GM20431 (cell line): ENCODE measurements around the gene CPNE4.

Experiments
- in situ Hi-C: fragments of 300-500 bp; cut with MseI, MboI; formaldehyde crosslinking; loops from one replicate; pipeline ENCODE4 v1.15.0; 2020; ENCODE audit warnings: low sequenced_read_pairs; ENCODE audit not compliant: unreplicated experiment

The CPNE4 gene

DNA sequence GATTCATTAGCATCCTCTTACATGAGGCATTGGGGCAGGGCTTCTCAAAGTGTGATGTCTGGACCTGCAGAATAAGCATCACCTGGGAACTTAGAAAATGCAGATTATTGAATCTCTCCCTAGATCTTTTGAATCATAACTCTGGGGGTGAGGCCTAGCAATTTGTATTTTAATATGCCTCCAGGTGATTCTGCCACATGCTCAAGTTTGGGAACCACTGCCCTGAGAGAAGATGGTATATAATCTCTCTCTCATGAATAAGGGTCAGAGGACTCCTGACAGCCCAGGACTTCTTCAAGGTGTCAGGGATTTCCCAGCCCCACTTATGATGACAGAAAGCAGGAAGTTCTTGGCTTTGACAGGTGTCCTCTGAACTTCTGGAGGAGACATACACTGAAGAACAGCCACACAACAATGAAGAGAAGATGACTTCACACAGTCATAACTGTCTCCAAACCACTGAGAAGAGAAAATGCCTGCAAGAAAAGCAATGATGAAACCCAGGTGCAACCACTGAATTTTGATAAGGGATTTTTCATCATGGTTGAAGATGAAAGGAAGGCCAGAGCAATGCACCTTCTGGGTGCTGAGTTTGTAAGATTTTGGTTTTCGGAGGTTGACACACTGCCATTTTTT is 320.1 kb downstream of the CPNE4 start:
- in situ Hi-C loops: no loop called here

- in situ Hi-C loops: no loop called here
Observed at GRCh38 chr3:131713416-131714123, 321.2 kb downstream of the CPNE4 start.

GRCh38 chr3:131712662-131713061 is 322.2 kb downstream of the CPNE4 start:
- in situ Hi-C loops: no loop called here

DNA sequence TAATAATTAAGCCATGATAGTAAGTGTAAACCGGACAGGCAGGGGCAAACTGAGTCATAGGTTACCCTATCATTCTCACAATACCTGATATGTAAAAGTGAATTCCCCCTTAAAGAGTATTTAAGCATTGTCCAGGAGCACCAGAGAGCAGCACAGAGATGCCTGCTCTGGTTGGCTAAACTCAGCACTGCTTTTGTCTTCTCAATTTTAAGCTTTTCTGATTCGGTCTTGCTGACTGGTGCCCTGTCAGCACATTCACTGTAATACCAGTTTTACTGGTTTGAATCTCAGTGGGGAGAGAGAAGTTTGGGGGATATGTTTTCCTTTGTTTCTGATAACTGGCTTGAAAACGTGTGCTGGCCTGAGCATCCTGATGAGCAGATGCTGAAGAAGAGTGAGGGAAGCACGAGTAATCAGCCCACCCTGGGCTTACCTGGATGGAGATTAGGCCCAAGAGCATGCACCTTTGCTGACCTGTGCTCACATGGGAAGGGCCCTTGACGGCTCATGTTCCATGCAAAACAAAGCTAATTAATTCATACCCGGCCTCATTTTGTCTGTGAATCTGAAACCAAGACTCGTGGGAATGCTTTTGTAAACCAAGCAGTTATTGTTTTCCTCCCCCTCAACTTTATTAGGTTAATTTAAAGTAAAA is 323.6 kb downstream of the CPNE4 start:
- in situ Hi-C loops: no loop called here

DNA sequence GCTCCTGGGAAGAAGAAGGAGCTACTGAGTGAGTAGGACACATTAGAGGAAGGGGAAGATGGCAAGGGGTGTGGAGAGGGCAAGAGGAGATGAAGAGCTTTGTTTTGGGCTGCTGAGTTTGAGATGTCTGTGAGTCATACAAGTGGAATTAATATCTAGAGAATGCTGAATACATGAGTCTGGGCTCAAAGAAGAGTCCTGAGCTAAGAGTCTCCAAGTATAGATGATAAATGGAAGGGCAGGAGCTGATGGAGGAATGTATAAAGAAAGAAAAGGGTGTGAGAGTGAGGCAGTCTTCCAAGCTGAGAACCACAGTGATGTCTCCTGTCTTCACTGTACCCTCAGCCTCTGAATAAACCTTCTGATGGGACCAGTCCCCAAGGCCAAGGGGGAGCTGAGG is 326.6 kb downstream of the CPNE4 start:
- in situ Hi-C loops: no loop called here

- in situ Hi-C loops: no loop called here
Observed at GRCh38 chr3:131705558-131706051, 329.2 kb downstream of the CPNE4 start.

DNA sequence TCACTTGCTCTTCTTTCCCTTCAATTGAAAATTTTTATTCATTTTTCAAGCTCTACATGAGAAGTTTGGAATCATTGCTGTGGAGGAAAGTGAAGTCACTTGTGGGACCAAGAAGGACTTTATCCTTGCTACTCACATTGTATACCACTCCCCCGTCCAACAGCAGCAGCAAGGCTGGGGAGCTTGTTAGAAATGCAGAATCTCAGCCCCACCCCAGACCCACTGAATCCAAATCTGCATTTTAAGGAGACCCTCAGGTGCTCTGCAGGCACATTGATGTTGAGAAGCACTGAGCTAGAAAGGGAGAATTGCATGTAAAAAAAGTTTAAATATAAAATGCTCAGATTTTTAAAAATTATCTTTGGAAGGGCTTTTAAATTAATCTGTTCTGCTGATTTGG is 329.7 kb downstream of the CPNE4 start:
- in situ Hi-C loops: no loop called here

- in situ Hi-C loops: no loop called here
Observed at GRCh38 chr3:131704098-131704497, 330.7 kb downstream of the CPNE4 start.

GRCh38 chr3:131702146-131702545 is 332.7 kb downstream of the CPNE4 start:
- in situ Hi-C loops: no loop called here

DNA sequence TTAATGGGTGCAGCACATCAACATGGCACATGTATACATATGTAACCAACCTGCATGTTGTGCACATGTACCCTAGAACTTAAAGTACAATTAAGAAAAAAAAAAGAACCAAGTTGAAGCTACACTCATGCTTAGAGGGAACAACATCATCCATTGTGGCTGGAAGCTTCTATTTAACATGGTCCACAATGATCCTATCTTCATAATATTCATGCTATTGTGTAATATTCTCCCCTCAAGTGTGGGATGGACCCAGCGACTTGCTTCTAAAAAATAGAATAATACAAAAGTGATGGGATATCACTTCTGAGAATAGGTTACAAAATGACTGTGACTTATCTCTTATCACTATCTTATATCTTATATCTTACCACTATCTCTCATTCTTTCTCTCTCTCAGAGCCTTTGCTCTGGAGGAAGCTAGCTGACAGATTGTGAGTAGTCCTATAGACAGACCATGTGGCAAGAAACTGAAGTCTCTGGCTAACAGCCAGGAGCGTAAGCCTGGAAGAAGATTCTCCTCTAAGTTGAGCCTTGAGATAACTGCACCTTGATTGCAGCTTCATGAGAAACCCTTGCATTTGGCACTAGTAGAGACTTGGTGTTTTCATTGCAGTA is 333.6 kb downstream of the CPNE4 start:
- in situ Hi-C loops: no loop called here

- in situ Hi-C loops: no loop called here
Observed at GRCh38 chr3:131699001-131699400, 335.8 kb downstream of the CPNE4 start.

- in situ Hi-C loops: no loop called here
Observed at GRCh38 chr3:131694376-131694775, 340.4 kb downstream of the CPNE4 start.

- in situ Hi-C loops: no loop called here
Observed at GRCh38 chr3:131692356-131692755, 342.5 kb downstream of the CPNE4 start.

DNA sequence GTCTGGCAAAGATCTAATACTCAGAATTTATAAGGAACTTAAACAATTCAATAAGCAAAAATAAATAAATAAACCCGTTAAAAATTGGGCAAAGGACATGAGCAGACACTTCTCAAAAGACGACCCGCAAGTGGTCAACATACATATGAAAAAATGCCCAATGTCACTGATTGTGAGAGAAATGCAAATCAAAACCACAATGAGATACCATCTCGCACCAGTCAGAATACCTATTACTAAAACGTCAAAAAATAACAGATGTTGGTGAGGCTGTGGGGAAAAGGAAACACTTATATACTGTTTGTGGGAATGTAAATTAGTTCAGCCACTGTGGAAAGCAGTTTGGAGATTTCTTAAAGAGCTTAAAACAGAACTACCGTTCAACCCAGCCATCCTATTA is 344.0 kb downstream of the CPNE4 start:
- in situ Hi-C loops: no loop called here

DNA sequence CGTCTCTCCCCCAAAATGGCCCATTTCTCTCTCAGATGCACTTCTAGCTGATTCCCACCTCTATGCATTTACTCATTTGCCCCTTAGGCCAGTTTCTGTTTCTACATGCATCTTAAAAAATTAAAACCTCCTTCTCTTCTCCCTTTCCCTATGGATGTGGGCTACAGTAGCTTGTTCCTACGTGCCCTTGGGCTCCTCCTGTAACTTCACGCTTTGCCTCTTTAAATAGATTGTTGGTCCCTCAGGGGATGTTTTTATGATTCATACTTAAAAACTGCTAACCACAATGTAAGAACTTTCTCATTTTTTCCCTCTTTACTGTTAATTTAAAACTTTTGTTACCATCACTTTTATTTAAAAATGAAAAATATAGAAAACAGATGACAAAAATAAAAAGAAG is 346.4 kb downstream of the CPNE4 start:
- in situ Hi-C loops: no loop called here

GRCh38 chr3:131669600-131669999 is 365.2 kb downstream of the CPNE4 start:
- in situ Hi-C loops: no loop called here

GRCh38 chr3:131658771-131659170 is 376.0 kb downstream of the CPNE4 start:
- in situ Hi-C loops: no loop called here

GRCh38 chr3:131658115-131658514 is 376.7 kb downstream of the CPNE4 start:
- in situ Hi-C loops: no loop called here

DNA sequence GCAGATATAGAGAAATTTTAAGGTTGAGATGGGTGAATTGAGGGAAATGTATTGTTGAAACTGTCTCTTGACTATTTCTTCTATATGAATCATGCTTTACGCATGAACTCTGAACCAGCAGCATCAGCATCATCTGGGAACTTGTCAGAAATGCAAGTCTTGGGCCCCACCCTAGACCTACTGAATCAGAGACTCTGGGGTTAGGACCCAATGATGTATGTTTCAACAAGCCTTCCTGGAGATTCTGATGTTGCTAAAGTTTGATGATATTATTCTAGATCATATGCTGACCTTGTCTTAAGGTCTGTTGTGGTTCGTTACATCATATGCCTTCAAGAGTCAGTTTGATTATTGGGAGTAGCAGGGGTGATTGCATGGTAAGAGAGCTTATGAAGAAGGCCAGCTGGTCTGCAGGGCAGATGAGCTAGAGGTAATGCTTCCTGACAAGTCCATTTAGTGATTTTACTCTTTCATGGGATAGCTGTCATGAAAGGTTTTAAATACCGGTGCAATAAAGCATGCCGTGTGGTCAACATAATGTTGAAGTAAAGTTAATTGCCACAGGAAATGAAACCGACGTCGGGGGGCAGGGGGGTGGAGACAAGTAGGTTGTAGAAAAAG is 379.6 kb downstream of the CPNE4 start:
- in situ Hi-C loops: no loop called here

DNA sequence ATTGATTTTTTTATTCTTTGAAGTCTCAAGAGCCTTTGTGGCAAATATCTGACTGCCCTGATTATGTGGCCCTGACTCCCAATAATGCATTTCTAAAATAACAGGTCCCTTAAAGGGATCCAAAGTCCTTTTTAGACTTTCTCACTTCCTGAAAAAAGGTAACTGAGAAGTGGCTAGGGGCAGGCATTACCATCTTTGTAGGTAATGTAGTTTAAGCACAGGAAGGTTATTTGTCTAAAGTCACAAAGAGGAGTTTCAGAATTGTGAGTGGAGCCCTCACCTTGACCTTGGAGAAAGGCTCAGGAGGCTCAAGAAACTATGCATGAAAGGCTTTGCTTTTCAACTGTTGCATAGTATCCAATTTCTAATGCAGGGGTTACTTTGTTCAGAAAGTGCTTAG is 389.2 kb downstream of the CPNE4 start:
- in situ Hi-C loops: no loop called here
